Cardiac fibroblast (primary cell): ENCODE measurements around the gene TUSC2.

ENCODE experiments used
- DNase-seq, 2 donors: peaks; one replicate each; pipeline versions ENCODE4 v3.0.0 to v3.0.0-alpha.2; 2010; ENCODE audit warnings: low read depth in 2 of 2
- H3K4me3 ChIP-seq, 2 donors: replicated peaks in 1 of 2; 1 replicate in 1 of 2; 2 replicates in 1 of 2; pipeline ENCODE4 v1.5.1; 2011; ENCODE audit warnings: low read depth in 2 of 2, low read length in 2 of 2, mild to moderate bottlenecking in 2 of 2, moderate library complexity in 1 of 2
- TF ChIP-seq, protein P1 (sequence below): IDR thresholded peaks from one replicate; pipeline ENCODE4 v1.5.1; 2011; ENCODE audit warnings: low read depth, mild to moderate bottlenecking, low read length, inconsistent platforms

TUSC2 gene

DNA sequence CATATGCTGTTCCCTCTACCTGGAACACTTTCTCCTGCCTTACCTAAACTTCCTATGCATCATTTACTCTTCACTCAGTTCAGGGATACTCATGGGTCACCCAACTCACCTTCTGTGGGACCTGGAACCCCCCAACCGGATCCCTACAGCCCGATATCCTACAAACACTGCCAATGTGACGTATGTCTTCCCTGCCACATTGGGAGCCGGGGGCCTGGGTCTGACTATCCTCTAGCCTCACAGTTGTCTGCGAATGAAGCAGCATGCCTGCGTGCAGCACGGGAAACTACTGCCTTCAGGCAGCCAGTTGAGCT lies 22.1 kb upstream of the TUSC2 start:
- no peak for DNase-seq
- TF ChIP-seq, protein P1, sequence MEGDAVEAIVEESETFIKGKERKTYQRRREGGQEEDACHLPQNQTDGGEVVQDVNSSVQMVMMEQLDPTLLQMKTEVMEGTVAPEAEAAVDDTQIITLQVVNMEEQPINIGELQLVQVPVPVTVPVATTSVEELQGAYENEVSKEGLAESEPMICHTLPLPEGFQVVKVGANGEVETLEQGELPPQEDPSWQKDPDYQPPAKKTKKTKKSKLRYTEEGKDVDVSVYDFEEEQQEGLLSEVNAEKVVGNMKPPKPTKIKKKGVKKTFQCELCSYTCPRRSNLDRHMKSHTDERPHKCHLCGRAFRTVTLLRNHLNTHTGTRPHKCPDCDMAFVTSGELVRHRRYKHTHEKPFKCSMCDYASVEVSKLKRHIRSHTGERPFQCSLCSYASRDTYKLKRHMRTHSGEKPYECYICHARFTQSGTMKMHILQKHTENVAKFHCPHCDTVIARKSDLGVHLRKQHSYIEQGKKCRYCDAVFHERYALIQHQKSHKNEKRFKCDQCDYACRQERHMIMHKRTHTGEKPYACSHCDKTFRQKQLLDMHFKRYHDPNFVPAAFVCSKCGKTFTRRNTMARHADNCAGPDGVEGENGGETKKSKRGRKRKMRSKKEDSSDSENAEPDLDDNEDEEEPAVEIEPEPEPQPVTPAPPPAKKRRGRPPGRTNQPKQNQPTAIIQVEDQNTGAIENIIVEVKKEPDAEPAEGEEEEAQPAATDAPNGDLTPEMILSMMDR, result no peak
- peak overlapping the region; percentile 80 to 98 for H3K4me3 ChIP-seq

DNA sequence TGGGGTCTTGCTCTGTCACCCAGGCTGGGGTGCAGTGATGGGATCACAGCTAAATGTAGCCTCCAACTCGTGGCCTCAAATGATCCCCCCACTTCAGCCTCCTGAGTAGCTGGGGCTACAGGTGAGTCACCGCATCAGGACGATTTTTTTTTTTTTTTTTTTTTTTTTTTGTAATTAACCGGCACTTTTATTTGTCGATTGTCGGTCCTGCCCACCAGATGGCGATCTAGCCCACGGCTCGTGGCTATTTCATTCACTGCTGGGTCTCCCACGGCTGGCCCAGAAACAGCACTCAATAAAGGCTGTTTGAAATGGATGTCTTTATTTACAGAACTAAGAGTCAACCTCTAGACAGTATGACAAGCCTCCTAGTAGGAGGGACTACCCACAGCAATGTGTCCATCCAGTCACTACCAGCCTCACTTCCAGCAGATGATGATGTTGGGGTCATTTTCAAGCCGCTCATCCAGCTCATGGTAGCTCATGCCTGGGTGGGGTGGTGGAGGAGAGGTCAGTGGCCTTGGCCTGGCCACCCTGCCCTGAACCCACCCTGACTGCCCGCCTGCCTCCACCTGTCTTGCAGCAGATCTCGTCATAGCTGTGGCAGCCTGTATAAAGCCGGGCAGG lies 19.3 kb upstream of the TUSC2 start:
- TF ChIP-seq, protein P1, result peak; percentile 63
- no peak overlapping the region for H3K4me3 ChIP-seq
- peak; percentile 80 to 83 for DNase-seq

DNA sequence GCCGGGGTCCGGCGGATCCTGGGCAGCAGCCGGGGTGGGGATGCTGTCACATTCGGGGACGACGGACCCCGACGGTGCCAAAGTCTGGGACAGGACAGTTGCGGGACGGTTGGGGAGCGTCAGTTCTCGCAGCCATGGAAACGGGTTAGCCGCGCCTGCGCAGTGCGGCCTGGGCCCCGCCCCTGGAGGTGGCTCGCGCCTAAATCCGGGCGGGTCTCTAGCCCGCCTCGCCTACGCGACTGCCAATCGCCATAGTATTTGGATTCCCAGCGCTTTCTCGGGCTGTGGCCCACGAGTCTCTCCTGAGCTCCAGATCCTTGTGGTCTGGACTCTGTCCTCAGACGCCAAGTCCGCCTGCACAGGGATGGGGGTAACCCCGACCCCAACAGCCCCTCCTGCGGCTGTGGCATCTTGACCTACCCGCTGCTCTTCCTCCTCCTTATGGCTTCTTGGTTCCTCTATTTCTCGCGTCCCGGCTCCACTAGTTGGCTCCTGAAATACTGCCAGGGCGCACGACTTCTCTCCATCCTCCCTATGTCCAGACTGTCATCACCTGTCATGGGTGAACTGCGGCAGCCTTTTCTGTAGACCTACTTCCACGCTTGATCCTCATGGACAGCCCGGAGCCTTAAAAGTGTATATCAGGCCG lies 17.7 kb upstream of the TUSC2 start, which contains the start of gene ZMYND10:
Gene ZMYND10, minus strand, starts transcription at position 147 of the 649 bp plus-strand sequence. CDS start 153 bp downstream, outside the sequence.
- H3K4me3 ChIP-seq, result peak within 1 kb of the TSS; percentile 46 to 52
- DNase-seq, result peak; percentile 58 to 64
- TF ChIP-seq, protein P1, result no peak

DNA sequence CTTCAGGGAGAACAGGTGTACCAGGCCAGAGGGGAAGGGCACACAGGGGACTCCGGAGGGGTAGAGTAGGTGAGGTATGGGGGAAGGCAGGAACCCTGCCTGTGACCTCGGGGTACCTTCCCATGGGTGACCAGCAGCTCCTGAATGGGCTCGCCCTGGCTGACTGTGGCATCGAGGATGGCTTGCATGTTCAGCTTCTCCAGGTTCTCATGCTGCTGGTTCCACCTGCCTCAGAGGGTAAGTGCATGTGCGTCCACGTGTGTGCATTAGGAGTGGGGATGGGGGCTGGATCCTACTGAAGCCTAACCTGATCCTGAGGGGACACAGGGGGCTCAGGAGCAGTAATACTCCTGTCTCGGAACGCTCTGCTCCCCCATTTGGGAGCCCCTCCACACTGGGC lies 17.0 kb upstream of the TUSC2 start:
- DNase-seq, result no peak
- H3K4me3 ChIP-seq, result peak overlapping the region in 1 of 2 donors; percentile 46
- TF ChIP-seq, protein P1, result no peak

DNA sequence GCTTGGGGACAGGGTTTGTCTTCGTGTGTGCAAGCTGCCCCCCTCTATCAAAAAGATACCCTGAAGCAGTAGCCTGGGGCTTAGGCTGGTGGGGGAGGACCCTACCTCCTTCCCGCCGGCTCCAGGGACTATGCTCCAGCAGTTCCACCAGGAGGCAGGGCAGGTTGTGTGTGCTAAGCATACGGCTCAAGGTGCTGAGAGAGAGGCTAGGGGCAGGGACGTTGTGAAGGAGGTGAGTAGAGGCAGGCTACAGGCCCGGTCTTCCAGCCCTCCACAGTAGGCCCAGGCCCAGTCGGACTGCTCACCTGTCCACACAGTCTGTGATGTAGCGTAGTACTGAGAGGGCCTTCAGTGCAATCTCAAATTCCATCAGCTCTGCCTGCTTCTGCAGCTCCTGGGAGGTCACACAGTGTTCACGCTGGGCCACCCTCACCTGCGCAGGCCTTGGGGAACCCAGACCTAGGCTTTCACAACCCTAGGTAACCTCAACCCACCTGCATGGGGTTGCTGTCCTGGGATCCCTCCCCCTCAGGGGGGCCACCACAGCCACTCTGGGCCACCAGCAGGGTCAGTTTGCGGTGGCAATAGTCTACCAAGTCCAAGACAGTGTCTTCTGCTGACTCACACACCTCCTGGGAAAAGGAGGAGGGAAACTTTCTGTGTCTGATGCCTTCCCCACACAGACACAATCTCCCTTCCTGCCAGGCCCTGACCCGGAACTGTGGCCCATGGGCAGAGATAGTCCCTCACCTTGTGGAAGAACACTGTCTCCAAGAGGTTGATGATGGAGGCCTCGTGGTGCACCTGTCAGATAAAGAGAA lies 15.0 kb upstream of the TUSC2 start:
- DNase-seq, result no peak
- TF ChIP-seq, protein P1, result no peak
- H3K4me3 ChIP-seq, result no peak overlapping the region

DNA sequence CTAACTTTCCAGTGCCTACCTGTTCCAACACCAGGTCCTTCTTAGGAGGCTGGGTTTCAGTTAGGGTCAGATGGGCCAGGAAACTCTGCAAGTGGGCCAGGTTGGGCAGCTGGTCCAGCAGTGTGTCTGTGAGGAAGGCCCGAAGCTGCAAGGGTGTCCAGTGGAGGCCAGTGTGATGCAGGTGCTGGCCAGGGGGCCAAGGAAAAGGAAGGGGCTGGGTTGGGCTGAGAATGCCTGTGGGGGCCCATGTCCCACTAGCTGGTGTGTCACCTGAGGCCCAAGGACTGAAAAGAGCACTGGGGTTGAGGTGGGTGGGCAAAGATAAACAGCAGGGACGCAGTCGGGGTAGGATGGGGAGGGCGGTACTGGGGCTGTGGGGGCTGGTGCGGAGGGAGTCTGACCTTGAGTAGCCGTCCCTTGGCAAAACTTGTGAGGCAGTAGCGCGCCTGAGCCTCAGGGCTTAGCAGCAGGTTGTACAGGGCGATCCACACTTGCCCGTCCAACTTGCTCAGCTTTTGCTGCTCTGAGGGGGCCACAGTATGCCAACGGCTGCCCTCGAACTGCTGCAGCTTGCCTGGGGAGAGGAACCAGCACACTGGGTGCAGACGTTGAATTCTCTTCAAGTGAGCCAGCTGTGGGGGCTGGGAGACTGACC lies 14.1 kb upstream of the TUSC2 start:
- TF ChIP-seq, protein P1, result no peak
- no peak for DNase-seq
- H3K4me3 ChIP-seq, result no peak overlapping the region
